Osteocyte (in vitro differentiated cells): Measurements from ENCODE around the gene RPL6. TPM values are rescaled to one million over a fixed set of nuclear protein-coding genes. Genes with fewer than 3 reads are reported as not detected.
"Not testable (repeated sequence)": the region's sequence is repeated elsewhere in the genome, so short reads cannot be mapped to it uniquely, and the experiment has no call there.

Experiments
- DNase-seq: peaks from one replicate; pipeline ENCODE4 v3.0.0; 2021; ENCODE audit warnings: mixed read lengths; ENCODE audit not compliant: unreplicated experiment; ENCODE audit errors: extremely low spot score
- H3K27ac Mint-ChIP-seq: one replicate; pipeline ENCODE4 v1.8.0; 2021; ENCODE audit warnings: mild to moderate bottlenecking, mixed read lengths; ENCODE audit not compliant: unreplicated experiment
- H3K27me3 Mint-ChIP-seq: one replicate; pipeline ENCODE4 v1.8.0; 2021; ENCODE audit warnings: mixed read lengths; ENCODE audit not compliant: unreplicated experiment
- H3K36me3 Mint-ChIP-seq: one replicate; pipeline ENCODE4 v1.8.0; 2021; ENCODE audit warnings: mixed read lengths; ENCODE audit not compliant: unreplicated experiment
- H3K4me1 Mint-ChIP-seq: one replicate; pipeline ENCODE4 v1.8.0; 2021; ENCODE audit warnings: mixed read lengths; ENCODE audit not compliant: unreplicated experiment
- H3K4me3 Mint-ChIP-seq: one replicate; pipeline ENCODE4 v1.8.0; 2021; ENCODE audit warnings: mild to moderate bottlenecking, moderate library complexity, mixed read lengths; ENCODE audit not compliant: unreplicated experiment
- H3K9me3 Mint-ChIP-seq: one replicate; pipeline ENCODE4 v1.8.0; 2021; ENCODE audit warnings: mixed read lengths; ENCODE audit not compliant: unreplicated experiment
- CTCF ChIP-seq: fragments of 200-600 bp; sonication (generic); IDR thresholded peaks from 2 replicates; pipeline ENCODE4 v1.5.0; 2021; ENCODE audit warnings: antibody characterized with exemption, mild to moderate bottlenecking, moderate library complexity
- total RNA-seq: library from RNA; stranded (reverse); gene quantifications from 2 replicates; pipeline ENCODE4 v1.2.1, GENCODE V29; 2021

RPL6 gene
- total RNA-seq, 1 donor from 2014 or later: 1,279 TPM

GRCh38 chr12:112419297-112420133 is 10.1 kb upstream of the RPL6 start:
- Mint-ChIP-seq H3K4me3 (peak overlapping the region; percentile 89), H3K9me3 (no peaks in the 10 kb centered on the region), H3K4me1 (peaks cover 35% of the 10 kb centered on the region), H3K27me3 (peaks cover 4% of the 10 kb centered on the region), H3K27ac (peak overlapping the region; percentile 97), H3K36me3 (no peaks in the 10 kb centered on the region)
- DNase-seq: peak; percentile 88
- TF ChIP-seq CTCF: peak; percentile 23

DNA sequence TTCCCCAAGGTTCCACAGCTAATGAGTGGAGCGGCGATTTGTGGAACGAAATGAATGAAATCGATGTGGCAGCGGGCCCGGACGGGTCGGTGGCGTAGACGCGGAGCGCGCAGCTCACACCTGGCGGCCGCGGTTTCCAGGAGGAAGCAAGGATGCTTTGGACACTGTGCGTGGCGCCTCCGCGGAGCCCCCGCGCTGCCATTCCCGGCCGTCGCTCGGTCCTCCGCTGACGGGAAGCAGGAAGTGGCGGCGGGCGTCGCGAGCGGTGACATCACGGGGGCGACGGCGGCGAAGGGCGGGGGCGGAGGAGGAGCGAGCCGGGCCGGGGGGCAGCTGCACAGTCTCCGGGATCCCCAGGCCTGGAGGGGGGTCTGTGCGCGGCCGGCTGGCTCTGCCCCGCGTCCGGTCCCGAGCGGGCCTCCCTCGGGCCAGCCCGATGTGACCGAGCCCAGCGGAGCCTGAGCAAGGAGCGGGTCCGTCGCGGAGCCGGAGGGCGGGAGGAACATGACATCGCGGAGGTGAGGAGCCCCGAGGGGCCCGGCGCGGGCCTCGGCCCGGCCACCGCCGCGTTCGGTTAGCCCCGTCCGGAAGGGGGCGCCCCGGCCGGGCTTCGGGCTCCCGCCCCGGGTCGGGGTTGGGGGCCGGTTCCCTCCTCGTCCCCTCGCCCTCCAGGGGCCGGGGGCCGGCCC is 9.3 kb upstream of the RPL6 start, which contains the start of gene PTPN11:
Gene PTPN11, plus strand, starts transcription at position 340 of the 689 bp plus-strand sequence. Its CDS starts 165 bp downstream, at position 505.
- DNase-seq: peak; percentile 96
- Mint-ChIP-seq H3K27me3 (peaks cover 7% of the 10 kb centered on the region), H3K27ac (peak within 1 kb of the TSS; percentile 97), H3K9me3 (no peaks in the 10 kb centered on the region), H3K4me3 (peak within 1 kb of the TSS; percentile 89), H3K4me1 (peaks cover 33% of the 10 kb centered on the region), H3K36me3 (no peaks in the 10 kb centered on the region)
- TF ChIP-seq CTCF: peak; percentile 69

GRCh38 chr12:112418273-112418607 is 8.8 kb upstream of the RPL6 start:
- Mint-ChIP-seq H3K36me3 (no peaks in the 10 kb centered on the region), H3K27me3 (peaks cover 7% of the 10 kb centered on the region), H3K4me1 (peaks cover 33% of the 10 kb centered on the region), H3K9me3 (no peaks in the 10 kb centered on the region), H3K27ac (peak overlapping the region; percentile 91), H3K4me3 (peak overlapping the region; percentile 89)
- no peak for DNase-seq
- TF ChIP-seq CTCF: no peak

GRCh38 chr12:112415457-112415856 is 6.1 kb upstream of the RPL6 start:
- H3K4me1 Mint-ChIP-seq: peaks cover 16% of the 10 kb centered on the region
- H3K36me3 Mint-ChIP-seq, H3K27me3 Mint-ChIP-seq, H3K9me3 Mint-ChIP-seq, H3K27ac Mint-ChIP-seq, DNase-seq, H3K4me3 Mint-ChIP-seq: not testable (repeated sequence)

- no peaks in the 10 kb centered on the region for H3K36me3 Mint-ChIP-seq
- H3K9me3 Mint-ChIP-seq: no peaks in the 10 kb centered on the region
- no peak for DNase-seq
- peaks cover 7% of the 10 kb centered on the region for H3K27me3 Mint-ChIP-seq
- H3K4me3 Mint-ChIP-seq: no peak overlapping the region
- TF ChIP-seq CTCF: no peak
- no peak overlapping the region for H3K27ac Mint-ChIP-seq
- H3K4me1 Mint-ChIP-seq: peaks cover 9% of the 10 kb centered on the region
Observed at GRCh38 chr12:112413855-112414625, 4.6 kb upstream of the RPL6 start.
